OCI-LY7 (cell line): ENCODE results near the gene CYTL1. TPM values are rescaled to one million over a fixed set of nuclear protein-coding genes. Genes with fewer than 3 reads are reported as not detected.

Experiments
- BruUV-seq: library from RNA; stranded (reverse); fragments of 400-500 nt; replicated peaks from 2 replicates; lab custom pipeline; 2021; lab: Mats Ljungman, UMichigan
- CTCF ChIA-PET: fragments of 300-600 bp; sonication (Branson Sonifier 250); formaldehyde crosslinking; loops from one replicate; lab custom pipeline; 2022; ENCODE audit warnings: antibody characterized with exemption; ENCODE audit not compliant: unreplicated experiment; lab: Charles Lee
- POLR2A ChIA-PET: fragments of 300-600 bp; sonication (Branson Sonifier 250); formaldehyde crosslinking; loops from one replicate; lab custom pipeline; 2022; ENCODE audit warnings: antibody characterized with exemption; lab: Charles Lee
- DNase-seq: peaks from one replicate; pipeline ENCODE4 v3.0.0-alpha.2; 2015; ENCODE audit warnings: low spot score
- H2AFZ ChIP-seq: fragments of 200-600 bp; sonication (generic), shearing (Covaris generic); 2 replicates; pipeline ENCODE4 v1.6.1; 2014; ENCODE audit warnings: mild to moderate bottlenecking, antibody characterized with exemption, low read length, moderate library complexity
- H3K27ac ChIP-seq: fragments of 200-600 bp; sonication (generic); 2 replicates; pipeline ENCODE4 v1.5.1; 2014; ENCODE audit warnings: mixed run types, low read depth, mild to moderate bottlenecking, moderate library complexity, low read length, inconsistent platforms; ENCODE audit not compliant: poor library complexity, severe bottlenecking
- H3K36me3 ChIP-seq: fragments of 200-600 bp; sonication (generic); 2 replicates; pipeline ENCODE4 v1.6.1; 2014; ENCODE audit warnings: mild to moderate bottlenecking, antibody characterized with exemption, low read length, moderate library complexity, mixed read lengths; ENCODE audit not compliant: insufficient read depth
- H3K4me1 ChIP-seq: fragments of 200-600 bp; sonication (generic); 2 replicates; pipeline ENCODE4 v1.5.1; 2014; ENCODE audit warnings: mild to moderate bottlenecking, low read length; ENCODE audit not compliant: insufficient read depth, poor library complexity, severe bottlenecking
- H3K4me2 ChIP-seq: fragments of 200-600 bp; sonication (generic); 2 replicates; pipeline ENCODE4 v1.6.1; 2014; ENCODE audit warnings: mild to moderate bottlenecking, low read length
- H3K4me3 ChIP-seq: fragments of 200-600 bp; sonication (generic); 2 replicates; pipeline ENCODE4 v1.5.1; 2014; ENCODE audit warnings: mild to moderate bottlenecking, low read depth, low read length; ENCODE audit not compliant: poor library complexity, severe bottlenecking
- H3K79me2 ChIP-seq: fragments of 200-600 bp; sonication (generic); 2 replicates; pipeline ENCODE4 v1.6.1; 2016; ENCODE audit warnings: low read depth, mild to moderate bottlenecking, low read length, moderate library complexity, mixed read lengths; ENCODE audit not compliant: insufficient read depth
- H3K9me2 ChIP-seq: fragments of 200-600 bp; sonication (generic); 2 replicates; pipeline ENCODE4 v1.6.1; 2016; ENCODE audit warnings: mild to moderate bottlenecking, low read length, mixed read lengths; ENCODE audit not compliant: insufficient read depth
- H3K9me3 ChIP-seq: fragments of 200-600 bp; sonication (generic); 2 replicates; pipeline ENCODE4 v1.6.1; 2014; ENCODE audit warnings: mild to moderate bottlenecking, mixed run types, low read length, mixed read lengths
- H4K20me1 ChIP-seq: fragments of 200-600 bp; sonication (generic); 2 replicates; pipeline ENCODE4 v1.6.1; 2014; ENCODE audit warnings: mild to moderate bottlenecking, antibody characterized with exemption, low read length, moderate library complexity, mixed read lengths; ENCODE audit not compliant: insufficient read depth
- EZH2phosphoT487 ChIP-seq: fragments of 200-600 bp; sonication (generic); IDR thresholded peaks from 2 replicates; pipeline ENCODE4 v1.6.1; 2018; ENCODE audit warnings: low read depth, borderline replicate concordance, mild to moderate bottlenecking, mixed run types, antibody characterized with exemption, low read length, moderate library complexity, mixed read lengths
- intact Hi-C: fragments of 100-400 bp; cut with micrococcal nuclease; formaldehyde crosslinking; loops from one replicate; pipeline ENCODE4 v1.10.0; 2022; ENCODE audit not compliant: unreplicated experiment
- total RNA-seq, 2 experiments: library from RNA; depleted of rRNA in 1 of 2; stranded (reverse); fragments of >200 nt in 1 of 2; shearing (Covaris generic) in 1 of 2; gene quantifications; 2 replicates each; pipeline ENCODE4 v1.2.3, GENCODE V29; 2014 to 2022
- TF ChIP-seq, protein P1 (sequence below): fragments of 200-600 bp; sonication (generic); conservative IDR thresholded peaks from 2 replicates; pipeline ENCODE4 v1.5.1; 2014; ENCODE audit warnings: mild to moderate bottlenecking, antibody characterized with exemption, low read length, moderate library complexity, mixed read lengths

CYTL1 gene
- total RNA-seq, 2 experiments from 2014 or later, result not detected

GRCh38 chr4:4968161-4968725 is 51.0 kb downstream of the CYTL1 start:
- no peaks in the 10 kb centered on the region for H3K36me3 ChIP-seq
- no peak overlapping the region for H3K4me3 ChIP-seq
- CTCF ChIA-PET, result no interaction called here
- no peaks in the 10 kb centered on the region for H3K79me2 ChIP-seq
- TF ChIP-seq EZH2phosphoT487, result no peak
- TF ChIP-seq, protein P1, sequence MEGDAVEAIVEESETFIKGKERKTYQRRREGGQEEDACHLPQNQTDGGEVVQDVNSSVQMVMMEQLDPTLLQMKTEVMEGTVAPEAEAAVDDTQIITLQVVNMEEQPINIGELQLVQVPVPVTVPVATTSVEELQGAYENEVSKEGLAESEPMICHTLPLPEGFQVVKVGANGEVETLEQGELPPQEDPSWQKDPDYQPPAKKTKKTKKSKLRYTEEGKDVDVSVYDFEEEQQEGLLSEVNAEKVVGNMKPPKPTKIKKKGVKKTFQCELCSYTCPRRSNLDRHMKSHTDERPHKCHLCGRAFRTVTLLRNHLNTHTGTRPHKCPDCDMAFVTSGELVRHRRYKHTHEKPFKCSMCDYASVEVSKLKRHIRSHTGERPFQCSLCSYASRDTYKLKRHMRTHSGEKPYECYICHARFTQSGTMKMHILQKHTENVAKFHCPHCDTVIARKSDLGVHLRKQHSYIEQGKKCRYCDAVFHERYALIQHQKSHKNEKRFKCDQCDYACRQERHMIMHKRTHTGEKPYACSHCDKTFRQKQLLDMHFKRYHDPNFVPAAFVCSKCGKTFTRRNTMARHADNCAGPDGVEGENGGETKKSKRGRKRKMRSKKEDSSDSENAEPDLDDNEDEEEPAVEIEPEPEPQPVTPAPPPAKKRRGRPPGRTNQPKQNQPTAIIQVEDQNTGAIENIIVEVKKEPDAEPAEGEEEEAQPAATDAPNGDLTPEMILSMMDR, result no peak
- BruUV-seq, result no TSS peak
- H3K4me2 ChIP-seq, result no peak overlapping the region
- H3K27ac ChIP-seq, result no peak overlapping the region
- no peak overlapping the region for H2AFZ ChIP-seq
- H3K9me2 ChIP-seq, result no peaks in the 10 kb centered on the region
- intact Hi-C loops, result no loop called here
- POLR2A ChIA-PET, result no interaction called here
- H4K20me1 ChIP-seq, result no peaks in the 10 kb centered on the region
- no peaks in the 10 kb centered on the region for H3K9me3 ChIP-seq
- H3K4me1 ChIP-seq, result no peaks in the 10 kb centered on the region
- no peak for DNase-seq

Other genes starting within 250 kb of the CYTL1 start
- gene MSX1, start 159.8 kb downstream of the CYTL1 start, total RNA-seq (2014; rRNA removed; shearing (Covaris generic)), result 0.16 TPM in 1 of 2 replicates, not detected in the other
- gene MSX1, start 159.8 kb downstream of the CYTL1 start, total RNA-seq (2022), result 2.0 and 2.1 TPM in 2 replicates
- not detected in 2 replicates for gene STK32B, start 32.0 kb upstream of the CYTL1 start, total RNA-seq (2014; rRNA removed; shearing (Covaris generic))
- gene STK32B, start 32.0 kb upstream of the CYTL1 start, total RNA-seq (2022), result not detected in 2 replicates